GM06990 (cell line): ENCODE results near the gene ETV3.

Source experiments
- DNase-seq: peaks from one replicate; pipeline ENCODE4 v3.0.0-alpha.2; 2011; ENCODE audit not compliant: insufficient read length; ENCODE audit errors: extremely low read depth
- H3K27me3 ChIP-seq: replicated peaks from 2 replicates; pipeline ENCODE4 v1.6.0; 2011; ENCODE audit warnings: low read length; ENCODE audit not compliant: control insufficient read depth, insufficient read depth
- H3K36me3 ChIP-seq: 2 replicates; pipeline ENCODE4 v1.5.1; 2011; ENCODE audit warnings: low read length; ENCODE audit not compliant: control insufficient read depth, insufficient read depth
- H3K4me3 ChIP-seq: replicated peaks from 2 replicates; pipeline ENCODE4 v1.5.1; 2011; ENCODE audit warnings: low read depth, mild to moderate bottlenecking, control low read depth, low read length
- TF ChIP-seq, protein P1 (sequence below): IDR thresholded peaks from 2 replicates; pipeline ENCODE4 v1.5.1; 2011; ENCODE audit warnings: low read length, control low read depth, mild to moderate bottlenecking, inconsistent platforms; ENCODE audit not compliant: insufficient read depth, poor library complexity, severe bottlenecking

ETV3 gene

DNA sequence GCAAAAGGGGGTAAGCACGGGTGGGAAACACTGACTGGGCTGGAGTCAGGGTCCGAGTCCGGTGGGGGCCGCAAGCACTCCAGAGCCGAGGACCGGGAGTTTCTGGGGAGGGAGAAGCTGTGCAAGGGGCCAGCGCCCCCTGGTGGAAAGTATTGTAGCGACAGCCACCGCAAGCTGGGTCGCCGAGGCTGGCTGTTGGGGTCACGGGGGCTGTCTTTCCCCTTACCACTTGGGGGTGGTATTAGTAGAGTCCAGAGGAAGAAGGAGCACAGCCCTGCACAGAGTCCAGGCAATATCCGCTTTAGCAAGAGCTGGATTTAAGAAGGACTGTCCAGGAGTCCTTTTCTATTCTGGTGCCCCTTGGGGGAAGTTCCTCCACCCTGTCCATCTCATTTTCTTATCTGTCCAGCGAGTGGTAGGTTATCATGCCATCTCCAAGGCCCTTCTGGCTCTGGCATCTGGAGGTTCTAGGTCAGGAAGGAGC is 17.9 kb upstream of the ETV3 start:
- TF ChIP-seq, protein P1, sequence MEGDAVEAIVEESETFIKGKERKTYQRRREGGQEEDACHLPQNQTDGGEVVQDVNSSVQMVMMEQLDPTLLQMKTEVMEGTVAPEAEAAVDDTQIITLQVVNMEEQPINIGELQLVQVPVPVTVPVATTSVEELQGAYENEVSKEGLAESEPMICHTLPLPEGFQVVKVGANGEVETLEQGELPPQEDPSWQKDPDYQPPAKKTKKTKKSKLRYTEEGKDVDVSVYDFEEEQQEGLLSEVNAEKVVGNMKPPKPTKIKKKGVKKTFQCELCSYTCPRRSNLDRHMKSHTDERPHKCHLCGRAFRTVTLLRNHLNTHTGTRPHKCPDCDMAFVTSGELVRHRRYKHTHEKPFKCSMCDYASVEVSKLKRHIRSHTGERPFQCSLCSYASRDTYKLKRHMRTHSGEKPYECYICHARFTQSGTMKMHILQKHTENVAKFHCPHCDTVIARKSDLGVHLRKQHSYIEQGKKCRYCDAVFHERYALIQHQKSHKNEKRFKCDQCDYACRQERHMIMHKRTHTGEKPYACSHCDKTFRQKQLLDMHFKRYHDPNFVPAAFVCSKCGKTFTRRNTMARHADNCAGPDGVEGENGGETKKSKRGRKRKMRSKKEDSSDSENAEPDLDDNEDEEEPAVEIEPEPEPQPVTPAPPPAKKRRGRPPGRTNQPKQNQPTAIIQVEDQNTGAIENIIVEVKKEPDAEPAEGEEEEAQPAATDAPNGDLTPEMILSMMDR = peak; percentile 93
- Histone ChIP-seq H3K4me3 (no peak overlapping the region), H3K27me3 (no peaks in the 10 kb centered on the region), H3K36me3 (no peaks in the 10 kb centered on the region)
- DNase-seq = peak; percentile 53

DNA sequence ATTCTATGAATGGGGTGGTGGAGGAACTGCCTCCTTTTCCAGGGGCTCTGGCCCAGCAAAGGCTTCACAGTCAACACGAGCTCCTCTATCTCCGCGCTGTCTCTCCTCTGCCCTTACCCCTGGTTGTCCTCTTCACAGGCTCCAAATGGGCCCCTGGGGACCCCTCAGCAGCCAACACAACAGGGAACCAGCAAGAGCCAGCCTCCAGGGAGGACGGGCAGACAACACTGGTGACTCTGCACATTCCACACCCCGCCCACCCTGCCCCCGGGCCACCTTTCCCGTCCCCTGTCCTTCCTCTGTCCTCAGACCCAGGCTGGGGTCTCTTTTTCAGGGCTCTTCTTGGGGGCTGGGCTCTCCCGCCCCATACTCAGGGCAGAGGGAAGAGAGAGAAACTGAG is 17.5 kb upstream of the ETV3 start:
- no peak overlapping the region for H3K4me3 ChIP-seq
- no peak for DNase-seq
- TF ChIP-seq, protein P1 = no peak
- H3K27me3 ChIP-seq = no peaks in the 10 kb centered on the region
- no peaks in the 10 kb centered on the region for H3K36me3 ChIP-seq

DNA sequence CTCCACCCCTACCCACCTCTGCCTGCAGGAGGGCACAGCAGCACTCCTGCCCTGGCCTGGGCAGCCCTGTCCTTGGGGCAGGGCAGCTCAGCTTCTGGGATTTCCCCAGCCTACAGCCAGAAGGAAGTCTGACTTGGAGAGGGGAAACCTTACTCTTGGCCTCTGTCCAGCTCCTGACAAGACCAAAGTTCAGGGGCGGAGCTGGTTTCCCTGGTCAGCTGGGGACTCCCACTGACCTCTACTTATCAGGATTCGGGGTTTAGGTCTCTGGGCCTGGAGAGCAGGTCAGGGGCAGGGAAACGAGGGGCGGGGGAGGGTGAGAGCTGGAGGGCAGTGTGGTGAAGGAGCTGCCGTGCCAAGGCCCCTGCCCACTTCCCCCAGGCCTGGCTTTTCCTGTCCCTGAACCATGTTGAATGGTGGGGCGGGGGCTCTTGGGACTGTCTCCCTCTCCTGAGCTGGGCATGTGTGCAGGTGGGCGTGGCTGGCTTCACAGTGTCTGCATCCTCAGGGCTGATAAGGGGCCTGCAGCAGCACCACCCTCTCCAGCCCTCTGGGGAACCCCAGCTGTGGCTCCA is 16.8 kb upstream of the ETV3 start:
- Histone ChIP-seq H3K4me3 (no peak overlapping the region), H3K27me3 (no peaks in the 10 kb centered on the region), H3K36me3 (no peaks in the 10 kb centered on the region)
- DNase-seq = no peak
- TF ChIP-seq, protein P1 = no peak

DNA sequence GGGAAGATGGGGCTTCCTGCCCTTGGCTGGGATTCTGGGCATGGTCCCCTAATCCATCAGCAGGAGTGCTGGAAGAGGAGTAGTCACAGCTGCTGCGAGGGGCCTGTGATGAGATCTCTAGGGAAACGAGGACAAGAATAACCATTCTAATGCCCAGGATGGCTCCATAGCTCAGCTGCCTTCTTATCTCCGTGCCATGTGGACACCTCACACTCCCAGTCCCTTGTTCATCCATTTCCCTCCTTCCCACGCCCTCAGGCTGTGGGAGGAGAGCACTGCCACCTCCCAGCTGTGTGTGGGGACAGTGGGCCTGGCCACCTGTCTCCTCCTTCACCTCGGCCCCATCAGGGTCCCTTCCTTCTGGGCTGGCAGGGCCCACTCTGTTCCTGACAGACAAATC is 16.1 kb upstream of the ETV3 start:
- H3K36me3 ChIP-seq = no peaks in the 10 kb centered on the region
- TF ChIP-seq, protein P1 = no peak
- no peak for DNase-seq
- H3K4me3 ChIP-seq = no peak overlapping the region
- H3K27me3 ChIP-seq = no peaks in the 10 kb centered on the region

DNA sequence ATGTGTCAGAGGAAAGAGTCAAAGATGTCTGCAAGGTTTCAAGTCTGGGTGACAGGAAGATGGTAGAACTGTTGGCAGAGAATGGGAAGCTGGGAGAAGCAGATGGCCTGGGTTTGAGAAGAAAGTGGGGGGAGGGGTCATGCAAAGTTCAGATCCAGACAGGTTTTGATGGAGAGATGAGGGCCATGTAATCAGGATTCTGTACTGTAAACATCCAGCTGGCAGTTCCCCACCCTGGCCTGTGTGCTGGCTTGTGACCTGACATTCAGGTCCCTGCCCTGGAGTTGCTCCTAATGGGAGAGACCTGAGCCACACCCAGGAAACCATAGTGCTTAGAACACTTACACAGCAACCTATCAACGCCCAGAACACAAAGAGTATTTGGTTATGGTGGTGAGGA is 15.6 kb upstream of the ETV3 start:
- no peak for DNase-seq
- H3K4me3 ChIP-seq = no peak overlapping the region
- TF ChIP-seq, protein P1 = no peak
- no peaks in the 10 kb centered on the region for H3K27me3 ChIP-seq
- H3K36me3 ChIP-seq = no peaks in the 10 kb centered on the region

DNA sequence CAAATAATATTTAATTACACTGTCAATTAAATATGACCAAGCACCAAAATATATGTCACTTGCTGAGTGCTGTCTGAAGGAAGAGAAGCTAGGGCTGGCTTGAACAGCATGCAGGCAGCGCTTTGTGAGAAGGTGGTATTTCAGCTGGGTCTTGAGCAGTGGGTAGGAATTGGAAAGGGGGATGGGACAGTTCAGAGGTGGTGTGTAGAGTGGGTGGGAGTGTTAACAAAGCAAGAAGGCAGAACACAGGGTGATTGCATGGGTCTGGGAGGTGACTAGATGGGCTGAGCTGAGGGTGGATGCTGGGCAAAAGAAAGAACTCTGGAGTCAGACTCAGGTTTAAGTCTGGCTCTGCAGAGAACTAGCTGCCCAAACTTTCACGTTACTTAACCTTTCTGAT is 14.3 kb upstream of the ETV3 start:
- Histone ChIP-seq H3K4me3 (no peak overlapping the region), H3K27me3 (no peaks in the 10 kb centered on the region), H3K36me3 (no peaks in the 10 kb centered on the region)
- no peak for DNase-seq
- TF ChIP-seq, protein P1 = no peak
